HG03378 (cell line): Measurements from ENCODE around the gene STIMATE.

Experiments used
- ATAC-seq: cut with Tn5 transposase; IDR thresholded peaks from one replicate; pipeline ENCODE4 v1.9.1; 2021; ENCODE audit warnings: mild to moderate bottlenecking, moderate library complexity; ENCODE audit not compliant: unreplicated experiment

The STIMATE gene

GRCh38 chr3:52843108-52843865, 54.1 kb downstream of the STIMATE start:
- ATAC-seq: no peak

GRCh38 chr3:52842424-52842823, 54.9 kb downstream of the STIMATE start:
- no peak for ATAC-seq

- no peak for ATAC-seq
These were observed 55.4 kb downstream of the STIMATE start for GRCh38 chr3:52841981-52842340.

- ATAC-seq: no peak
These were observed 56.0 kb downstream of the STIMATE start for GRCh38 chr3:52841211-52841980.

- no peak for ATAC-seq
These were observed 57.3 kb downstream of the STIMATE start for GRCh38 chr3:52839892-52840545.

GRCh38 chr3:52839268-52839575, 58.1 kb downstream of the STIMATE start:
- no peak for ATAC-seq

GRCh38 chr3:52838561-52839267, 58.6 kb downstream of the STIMATE start:
- no peak for ATAC-seq

- no peak for ATAC-seq
These were observed 60.4 kb downstream of the STIMATE start for GRCh38 chr3:52836986-52837385.

- ATAC-seq: no peak
These were observed 60.9 kb downstream of the STIMATE start for GRCh38 chr3:52836471-52836845.

GRCh38 chr3:52835766-52836470, 61.4 kb downstream of the STIMATE start:
- ATAC-seq: no peak

GRCh38 chr3:52834871-52835501, 62.4 kb downstream of the STIMATE start, which contains the start of gene MUSTN1:
Gene MUSTN1, minus strand, starts transcription at chr3:52835019. Its CDS starts 71 bp downstream, at chr3:52834948.
- ATAC-seq: no peak

GRCh38 chr3:52833202-52833601, 64.1 kb downstream of the STIMATE start:
- ATAC-seq: no peak

GRCh38 chr3:52831500-52832301, 65.6 kb downstream of the STIMATE start:
- ATAC-seq: no peak

GRCh38 chr3:52830535-52831258, 66.7 kb downstream of the STIMATE start, which contains the start of gene ITIH4:
Gene ITIH4, minus strand, starts transcription at chr3:52830672. Its CDS starts 30 bp downstream, at chr3:52830642.
- no peak for ATAC-seq

GRCh38 chr3:52829906-52830463, 67.4 kb downstream of the STIMATE start:
- no peak for ATAC-seq

- ATAC-seq: no peak
These were observed 67.9 kb downstream of the STIMATE start for GRCh38 chr3:52829482-52829881.

- no peak for ATAC-seq
These were observed 69.4 kb downstream of the STIMATE start for GRCh38 chr3:52827866-52828376.

GRCh38 chr3:52827441-52827840, 69.9 kb downstream of the STIMATE start:
- no peak for ATAC-seq
